ENCODE results near the gene ZNRD2.

DNA sequence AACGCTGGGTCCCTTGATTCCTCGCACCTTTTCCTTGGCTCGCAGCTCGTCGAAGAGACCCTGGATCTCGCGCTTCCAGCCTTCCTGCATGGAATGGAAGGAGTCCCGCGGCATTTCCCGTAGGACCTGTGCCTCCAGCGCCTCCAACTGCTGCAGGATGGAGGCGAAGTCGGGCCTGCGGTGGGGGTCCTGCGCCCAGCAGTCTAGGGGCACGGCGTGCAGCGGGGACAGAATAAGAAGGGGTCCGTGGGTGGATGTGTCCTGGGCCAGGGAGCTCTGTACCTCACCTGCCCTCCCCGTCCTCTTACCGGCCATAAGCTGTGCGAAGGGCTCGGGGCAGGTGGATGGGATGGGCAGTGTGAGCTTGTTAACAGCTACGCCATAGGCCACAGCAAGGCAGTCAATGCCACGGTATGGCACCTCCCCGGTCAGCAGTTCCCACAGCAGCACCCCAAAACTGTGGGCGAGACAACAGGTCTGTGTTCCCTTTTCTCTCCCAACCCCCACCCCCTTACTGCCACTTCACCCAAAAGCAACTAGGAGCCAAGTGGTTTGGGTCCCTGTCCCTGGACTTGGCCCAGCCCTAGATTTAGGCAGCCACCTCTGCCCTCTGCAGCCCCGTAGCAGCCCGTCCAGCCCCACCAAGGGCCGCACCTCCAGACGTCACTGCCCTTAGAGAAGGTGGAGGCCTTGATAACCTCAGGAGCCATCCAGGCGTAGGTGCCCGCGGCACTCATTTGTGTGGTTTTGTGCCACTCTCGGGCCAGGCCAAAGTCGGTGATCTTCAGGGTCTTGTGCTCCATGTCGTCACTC, 37.5 kb downstream of the ZNRD2 start:
- no peak for TF ChIP-seq EZH2 (IDR thresholded peaks at IDR 0.05; ENCODE audit: insufficient read depth, low read length)
- no peak for TF ChIP-seq CTCF (IDR thresholded peaks at IDR 0.05; ENCODE audit: insufficient read depth, low read depth, low read length)

Measured in astrocyte (in vitro differentiated cells and primary cell).